ENCODE measurements around the gene P3H2.

Gene P3H2

GRCh38 chr3:189964623-189965332 lies 155.9 kb downstream of the P3H2 start (continued):
- TF ChIP-seq ZBTB49 (tag by site-specific recombination; IDR thresholded peaks at IDR 0.05; ENCODE audit: low read depth) (no peak), ZNF548 (tag by site-specific recombination; IDR thresholded peaks at IDR 0.05) (no peak)

DNA sequence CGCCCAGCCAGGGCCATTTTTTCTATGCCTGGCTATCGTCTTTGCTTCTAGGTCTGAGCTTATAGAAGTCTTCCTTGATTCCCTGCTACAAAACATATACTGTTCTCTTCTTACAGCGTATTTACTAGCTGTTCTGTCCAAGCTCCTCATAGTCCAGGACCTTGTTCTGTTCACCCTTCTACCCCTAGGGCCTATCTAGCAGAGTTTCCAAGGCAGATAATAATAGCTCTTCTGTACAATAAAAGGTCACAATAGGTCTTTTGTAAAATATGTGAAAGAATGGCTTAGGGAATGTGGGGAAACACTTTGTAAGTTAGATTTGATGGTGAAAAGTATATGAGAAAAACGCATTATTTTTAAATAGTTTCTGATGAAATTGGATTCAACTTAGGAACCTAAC lies 158.2 kb downstream of the P3H2 start:
- TF ChIP-seq ZNF2 (tag by site-specific recombination; IDR thresholded peaks at IDR 0.05) (no peak), ZSCAN5A (tag by site-specific recombination; IDR thresholded peaks at IDR 0.05) (no peak), SETDB1 (IDR thresholded peaks at IDR 0.05; ENCODE audit: insufficient read length, low read length) (no peak), ZNF473 (tag by site-specific recombination; IDR thresholded peaks at IDR 0.05) (no peak), ZNF521 (tag by site-specific recombination; IDR thresholded peaks at IDR 0.05) (no peak), PRDM1 (tag by site-specific recombination; IDR thresholded peaks at IDR 0.05) (no peak), ZNF776 (tag by site-specific recombination; IDR thresholded peaks at IDR 0.05; ENCODE audit: borderline replicate concordance) (no peak), ZNF140 (tag by site-specific recombination; IDR thresholded peaks at IDR 0.05) (no peak), ZNF830 (tag by site-specific recombination; IDR thresholded peaks at IDR 0.05; ENCODE audit: low read depth) (no peak), MYNN (tag by site-specific recombination; IDR thresholded peaks at IDR 0.05; ENCODE audit: borderline replicate concordance) (no peak), ZNF223 (tag by site-specific recombination; IDR thresholded peaks at IDR 0.05) (no peak)
- TF ChIP-seq, protein P1, sequence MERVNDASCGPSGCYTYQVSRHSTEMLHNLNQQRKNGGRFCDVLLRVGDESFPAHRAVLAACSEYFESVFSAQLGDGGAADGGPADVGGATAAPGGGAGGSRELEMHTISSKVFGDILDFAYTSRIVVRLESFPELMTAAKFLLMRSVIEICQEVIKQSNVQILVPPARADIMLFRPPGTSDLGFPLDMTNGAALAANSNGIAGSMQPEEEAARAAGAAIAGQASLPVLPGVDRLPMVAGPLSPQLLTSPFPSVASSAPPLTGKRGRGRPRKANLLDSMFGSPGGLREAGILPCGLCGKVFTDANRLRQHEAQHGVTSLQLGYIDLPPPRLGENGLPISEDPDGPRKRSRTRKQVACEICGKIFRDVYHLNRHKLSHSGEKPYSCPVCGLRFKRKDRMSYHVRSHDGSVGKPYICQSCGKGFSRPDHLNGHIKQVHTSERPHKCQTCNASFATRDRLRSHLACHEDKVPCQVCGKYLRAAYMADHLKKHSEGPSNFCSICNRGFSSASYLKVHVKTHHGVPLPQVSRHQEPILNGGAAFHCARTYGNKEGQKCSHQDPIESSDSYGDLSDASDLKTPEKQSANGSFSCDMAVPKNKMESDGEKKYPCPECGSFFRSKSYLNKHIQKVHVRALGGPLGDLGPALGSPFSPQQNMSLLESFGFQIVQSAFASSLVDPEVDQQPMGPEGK (tag by site-specific recombination; IDR thresholded peaks at IDR 0.05) = no peak
- TF ChIP-seq, protein P2, sequence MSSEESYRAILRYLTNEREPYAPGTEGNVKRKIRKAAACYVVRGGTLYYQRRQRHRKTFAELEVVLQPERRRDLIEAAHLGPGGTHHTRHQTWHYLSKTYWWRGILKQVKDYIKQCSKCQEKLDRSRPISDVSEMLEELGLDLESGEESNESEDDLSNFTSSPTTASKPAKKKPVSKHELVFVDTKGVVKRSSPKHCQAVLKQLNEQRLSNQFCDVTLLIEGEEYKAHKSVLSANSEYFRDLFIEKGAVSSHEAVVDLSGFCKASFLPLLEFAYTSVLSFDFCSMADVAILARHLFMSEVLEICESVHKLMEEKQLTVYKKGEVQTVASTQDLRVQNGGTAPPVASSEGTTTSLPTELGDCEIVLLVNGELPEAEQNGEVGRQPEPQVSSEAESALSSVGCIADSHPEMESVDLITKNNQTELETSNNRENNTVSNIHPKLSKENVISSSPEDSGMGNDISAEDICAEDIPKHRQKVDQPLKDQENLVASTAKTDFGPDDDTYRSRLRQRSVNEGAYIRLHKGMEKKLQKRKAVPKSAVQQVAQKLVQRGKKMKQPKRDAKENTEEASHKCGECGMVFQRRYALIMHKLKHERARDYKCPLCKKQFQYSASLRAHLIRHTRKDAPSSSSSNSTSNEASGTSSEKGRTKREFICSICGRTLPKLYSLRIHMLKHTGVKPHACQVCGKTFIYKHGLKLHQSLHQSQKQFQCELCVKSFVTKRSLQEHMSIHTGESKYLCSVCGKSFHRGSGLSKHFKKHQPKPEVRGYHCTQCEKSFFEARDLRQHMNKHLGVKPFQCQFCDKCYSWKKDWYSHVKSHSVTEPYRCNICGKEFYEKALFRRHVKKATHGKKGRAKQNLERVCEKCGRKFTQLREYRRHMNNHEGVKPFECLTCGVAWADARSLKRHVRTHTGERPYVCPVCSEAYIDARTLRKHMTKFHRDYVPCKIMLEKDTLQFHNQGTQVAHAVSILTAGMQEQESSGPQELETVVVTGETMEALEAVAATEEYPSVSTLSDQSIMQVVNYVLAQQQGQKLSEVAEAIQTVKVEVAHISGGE (tag by site-specific recombination; conservative IDR thresholded peaks at IDR 0.05; ENCODE audit: low read depth) = no peak
- TF ChIP-seq, protein P3, sequence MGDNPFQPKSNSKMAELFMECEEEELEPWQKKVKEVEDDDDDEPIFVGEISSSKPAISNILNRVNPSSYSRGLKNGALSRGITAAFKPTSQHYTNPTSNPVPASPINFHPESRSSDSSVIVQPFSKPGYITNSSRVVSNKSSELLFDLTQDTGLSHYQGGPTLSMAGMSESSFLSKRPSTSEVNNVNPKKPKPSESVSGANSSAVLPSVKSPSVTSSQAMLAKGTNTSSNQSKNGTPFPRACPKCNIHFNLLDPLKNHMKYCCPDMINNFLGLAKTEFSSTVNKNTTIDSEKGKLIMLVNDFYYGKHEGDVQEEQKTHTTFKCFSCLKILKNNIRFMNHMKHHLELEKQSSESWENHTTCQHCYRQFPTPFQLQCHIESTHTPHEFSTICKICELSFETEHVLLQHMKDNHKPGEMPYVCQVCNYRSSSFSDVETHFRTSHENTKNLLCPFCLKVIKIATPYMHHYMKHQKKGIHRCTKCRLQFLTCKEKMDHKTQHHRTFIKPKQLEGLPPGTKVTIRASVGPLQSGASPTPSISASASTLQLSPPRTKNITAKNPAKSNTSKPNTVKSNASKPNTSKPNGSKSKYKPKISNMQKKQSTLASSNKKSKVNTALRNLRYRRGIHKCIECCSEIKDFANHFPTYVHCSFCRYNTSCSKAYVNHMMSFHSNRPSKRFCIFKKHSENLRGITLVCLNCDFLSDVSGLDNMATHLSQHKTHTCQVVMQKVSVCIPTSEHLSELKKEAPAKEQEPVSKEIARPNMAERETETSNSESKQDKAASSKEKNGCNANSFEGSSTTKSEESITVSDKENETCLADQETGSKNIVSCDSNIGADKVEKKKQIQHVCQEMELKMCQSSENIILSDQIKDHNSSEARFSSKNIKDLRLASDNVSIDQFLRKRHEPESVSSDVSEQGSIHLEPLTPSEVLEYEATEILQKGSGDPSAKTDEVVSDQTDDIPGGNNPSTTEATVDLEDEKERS (tag by site-specific recombination; IDR thresholded peaks at IDR 0.05) = no peak
- Histone ChIP-seq H3K9me3 (ENCODE audit: control insufficient read depth, insufficient read depth, low read depth, low read length) (no peaks in the 10 kb centered on the region), H3K27ac (ENCODE audit: extremely low read depth, low read depth, low read length) (no peak overlapping the region), H3K4me1 (ENCODE audit: control insufficient read depth, insufficient read depth, low read length) (no peaks in the 10 kb centered on the region), H3K4me3 (ENCODE audit: low read depth, low read length) (no peak overlapping the region), H3K36me3 (ENCODE audit: control insufficient read depth in 2 of 2, insufficient read depth in 1 of 2, low read length in 2 of 2) (no peaks in the 10 kb centered on the region)
- ChIA-PET CTCF (interaction anchor here (0.8 to 3.1 kb wide), 8 partner anchors 42 to 462 kb away, joined by 3 to 20 read pairs (median 9); partner anchors contain the start of gene CLDN1), POLR2A (no interaction called here)
